PC-3 (cell line): Measurements from ENCODE around the gene UMAD1.

Experiments
- CTCF ChIP-seq: fragments of 300-600 bp; sonication (generic); conservative IDR thresholded peaks from 2 replicates; pipeline ENCODE4 v1.5.1; 2017; ENCODE audit warnings: antibody characterized with exemption, low read depth, mild to moderate bottlenecking, low read length
- EZH2 ChIP-seq: fragments of 300-600 bp; sonication (generic); IDR thresholded peaks from one replicate; pipeline ENCODE4 v1.6.1; 2017; ENCODE audit warnings: antibody characterized with exemption, mild to moderate bottlenecking, low read length; ENCODE audit not compliant: unreplicated experiment
- EZH2phosphoT487 ChIP-seq: fragments of 300-600 bp; sonication (generic); IDR thresholded peaks from 2 replicates; pipeline ENCODE4 v1.6.1; 2018; ENCODE audit warnings: mild to moderate bottlenecking, antibody characterized with exemption, low read length, borderline replicate concordance

- no peak for TF ChIP-seq EZH2
- TF ChIP-seq CTCF, result no peak
- TF ChIP-seq EZH2phosphoT487, result no peak
These were observed 272.4 kb downstream of the UMAD1 start for GRCh38 chr7:7912937-7913336.
